HG03139 (cell line): ENCODE results near the gene LIPG.

Source experiments
- ATAC-seq: cut with Tn5 transposase; IDR thresholded peaks from one replicate; pipeline ENCODE4 v1.9.1; 2021; ENCODE audit not compliant: unreplicated experiment

LIPG gene

GRCh38 chr18:49631146-49631866 is 69.4 kb downstream of the LIPG start:
- no peak for ATAC-seq

GRCh38 chr18:49632588-49632987 is 70.7 kb downstream of the LIPG start:
- no peak for ATAC-seq

- no peak for ATAC-seq
Observed at GRCh38 chr18:49638209-49638785, 76.4 kb downstream of the LIPG start.

DNA sequence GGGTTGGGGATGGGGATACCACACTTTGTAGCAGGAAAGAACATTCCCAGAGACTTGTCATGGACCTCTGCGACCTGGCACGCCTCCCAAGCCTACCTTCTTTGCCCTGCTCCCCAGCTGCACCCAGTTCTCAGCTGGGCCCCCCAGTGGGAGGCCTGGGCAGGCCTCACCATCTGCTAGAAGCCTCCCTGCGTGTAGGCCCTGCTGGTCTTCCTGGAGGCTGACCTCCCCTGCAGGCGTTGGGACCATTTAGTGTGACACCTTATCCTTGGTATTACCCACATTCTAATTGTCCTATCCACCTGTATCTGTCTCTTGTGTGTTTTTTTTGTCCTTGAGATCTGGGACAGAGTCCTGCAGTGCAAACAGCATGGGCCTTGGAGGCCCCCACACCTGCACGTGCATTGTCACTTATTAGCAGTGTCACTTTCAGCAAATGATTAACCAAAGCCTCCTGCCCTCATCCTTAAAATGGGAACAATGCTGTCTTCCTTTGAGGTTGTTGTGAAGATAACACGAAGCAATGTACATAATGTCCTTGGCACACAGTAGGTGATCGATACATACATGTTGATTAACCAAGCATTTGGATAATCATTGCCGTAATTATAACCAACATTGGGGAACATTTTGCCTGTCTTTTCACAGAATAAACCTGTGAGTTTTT is 77.2 kb downstream of the LIPG start:
- no peak for ATAC-seq

DNA sequence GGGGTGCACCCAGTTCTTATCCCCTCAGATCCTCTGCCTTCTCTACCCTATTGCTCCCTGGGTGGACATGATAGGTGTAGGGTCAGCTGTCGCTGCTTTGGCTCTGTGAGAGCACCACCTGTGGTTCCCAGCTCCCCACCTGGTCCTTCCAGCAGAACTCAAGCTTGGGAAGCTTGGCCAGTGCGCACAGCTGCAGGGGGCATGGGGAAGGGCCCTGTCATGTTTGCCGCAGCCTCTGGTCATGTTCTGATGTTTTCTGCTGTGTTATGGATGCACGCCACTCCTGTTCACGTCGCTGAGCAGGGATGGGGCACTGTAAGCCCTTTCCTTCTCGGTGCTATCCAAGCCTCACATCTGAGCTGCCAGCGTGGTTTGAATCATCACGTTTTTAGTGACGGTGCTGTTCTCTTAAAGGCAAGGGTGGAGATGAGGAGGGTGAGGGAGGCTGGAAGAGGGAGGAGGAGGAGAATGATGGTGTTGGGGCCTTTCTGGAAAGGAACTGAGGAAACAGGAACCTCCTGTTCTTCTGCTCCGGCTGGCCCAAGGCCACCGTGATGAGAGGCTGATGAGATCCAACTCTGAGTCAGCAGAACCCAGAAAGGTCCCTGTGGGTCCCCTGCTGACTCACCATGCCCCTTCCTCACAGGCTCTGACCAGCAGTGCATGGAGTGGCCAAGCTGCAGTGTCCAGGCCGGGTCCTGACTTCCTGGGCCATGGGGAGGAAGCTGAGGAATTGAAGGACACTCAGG is 78.0 kb downstream of the LIPG start:
- no peak for ATAC-seq

GRCh38 chr18:49640741-49641140 is 78.9 kb downstream of the LIPG start:
- no peak for ATAC-seq

DNA sequence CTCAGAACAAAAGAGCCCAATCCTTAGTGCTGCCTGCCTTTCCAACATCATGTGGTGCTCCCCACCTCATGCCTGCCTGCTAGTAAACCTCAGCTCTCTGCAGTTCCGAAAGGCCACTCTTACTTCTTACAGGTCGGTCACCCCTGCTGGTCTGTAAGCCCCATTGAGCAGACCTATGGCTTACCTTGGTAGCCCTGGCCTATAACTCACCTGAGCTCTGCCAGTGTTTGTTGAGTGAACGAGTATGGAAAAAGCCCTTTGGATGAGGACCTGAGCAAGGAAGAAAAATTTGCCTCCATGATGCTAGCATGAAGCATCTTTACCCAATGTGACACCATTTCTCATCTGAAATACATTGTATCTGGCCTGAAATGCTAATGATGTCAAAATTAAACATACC is 83.3 kb downstream of the LIPG start:
- ATAC-seq, result no peak

- ATAC-seq, result no peak
Observed at GRCh38 chr18:49645841-49646351, 84.0 kb downstream of the LIPG start.

- ATAC-seq, result no peak
Observed at GRCh38 chr18:49646873-49647272, 85.0 kb downstream of the LIPG start.

DNA sequence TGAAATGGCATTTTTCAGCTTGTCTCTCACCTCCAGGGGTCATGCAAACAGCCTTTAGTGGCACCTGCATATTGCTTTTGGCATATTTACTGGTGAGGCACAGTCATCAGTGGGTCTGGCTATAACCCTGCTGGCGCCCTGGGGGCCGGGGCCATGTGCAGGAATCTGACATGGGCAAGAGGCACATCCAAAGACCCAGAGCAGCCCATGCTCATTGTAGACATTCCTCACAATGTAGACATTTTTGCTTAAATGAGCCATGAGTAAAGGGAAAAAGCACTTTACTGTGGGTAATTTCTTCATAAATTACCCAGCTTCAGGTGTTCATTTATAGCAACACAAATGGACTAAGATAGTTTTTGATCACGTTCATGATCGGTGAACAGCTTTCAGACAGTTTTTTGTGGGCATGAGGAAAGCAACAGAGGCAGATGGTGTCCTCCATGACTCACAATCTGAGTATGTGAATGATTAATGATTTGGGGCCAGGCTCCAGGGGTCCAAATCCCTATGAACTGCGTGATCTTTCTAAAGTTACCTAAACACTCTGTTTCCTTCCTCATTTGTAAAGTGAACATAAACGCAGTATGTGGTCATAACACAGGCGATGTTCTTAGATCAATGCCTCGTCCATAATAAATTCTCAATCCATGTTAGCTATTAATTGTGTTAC is 85.8 kb downstream of the LIPG start:
- ATAC-seq, result no peak

- ATAC-seq, result no peak
Observed at GRCh38 chr18:49648326-49648725, 86.5 kb downstream of the LIPG start.
